ENCODE data around the gene RAB14. TPM values are rescaled to one million over a fixed set of nuclear protein-coding genes. Genes with fewer than 3 reads are reported as not detected.

RAB14 gene
- polyA plus RNA-seq, 1 of the 3 experiments (the other 2 are of a cell fraction) = 17.4 TPM

- H3K9me3 ChIP-seq = no peaks in the 10 kb centered on the region
- no peaks in the 10 kb centered on the region for H3K9me2 ChIP-seq
- no peaks in the 10 kb centered on the region for H3K27me3 ChIP-seq (ENCODE audit: insufficient read depth)
- H4K20me1 ChIP-seq (ENCODE audit: insufficient read depth) = peaks cover 58% of the 10 kb centered on the region
- POLR2A ChIA-PET = no interaction called here
- 95% methylated on average over 4 of the region's 4 CpGs for WGBS (ENCODE audit: low lambda C conversion rate)
- no peak overlapping the region for H2AFZ ChIP-seq (ENCODE audit: low read depth)
- H3K79me2 ChIP-seq (ENCODE audit: insufficient read depth) = peaks cover 96% of the 10 kb centered on the region
- H3K27ac ChIP-seq (ENCODE audit: low read depth in 2 of 2, low read length in 1 of 2) = no peak overlapping the region
- no peak for DNase-seq
- TF ChIP-seq RXRA (IDR thresholded peaks at IDR 0.05; ENCODE audit: borderline replicate concordance, low read depth) = no peak
- no peak for TF ChIP-seq EZH2phosphoT487 (IDR thresholded peaks at IDR 0.05; ENCODE audit: borderline replicate concordance, low read depth)
- no peak for TF ChIP-seq USF2 (IDR thresholded peaks at IDR 0.05; ENCODE audit: borderline replicate concordance, low read depth, low read length)
- TF ChIP-seq NRF1 (IDR thresholded peaks at IDR 0.05; ENCODE audit: low read depth, low read length) = no peak
- TF ChIP-seq CHD2 (IDR thresholded peaks at IDR 0.05; ENCODE audit: low read length, partially characterized antibody) = no peak
- CTCF ChIA-PET = interaction anchor here (1.1 to 3.5 kb wide), 4 partner anchors 16 to 134 kb away, joined by 4 to 9 read pairs (median 5); partner anchors contain the start of gene RAB14
- H3K36me3 ChIP-seq (replicated peaks in 1 of 2; ENCODE audit: control insufficient read depth in 1 of 2, insufficient read depth in 2 of 2, low read length in 1 of 2) = peaks cover 50 to 57% of the 10 kb centered on the region in 2 experiments
- no peak overlapping the region for H3K4me2 ChIP-seq
- no peak overlapping the region for H3K4me3 ChIP-seq (ENCODE audit: low read depth in 2 of 2, low read length in 1 of 2)
- peaks cover 8% of the 10 kb centered on the region for H3F3A ChIP-seq (replicated peaks; ENCODE audit: insufficient read depth)
- peaks cover 0 to 6% of the 10 kb centered on the region in 2 experiments; a peak in 1 of 4 replicates for H3K4me1 ChIP-seq (ENCODE audit: control insufficient read depth in 1 of 2, insufficient read depth in 2 of 2, low read depth in 1 of 2, low read length in 1 of 2)
- no peak overlapping the region for H3K9ac ChIP-seq
Observed at GRCh38 chr9:121185774-121186403, 15.8 kb downstream of the RAB14 start.

GRCh38 chr9:121185178-121185745, 16.4 kb downstream of the RAB14 start:
- Histone ChIP-seq H3K4me2 (no peak overlapping the region), H3K79me2 (ENCODE audit: insufficient read depth) (peaks cover 96% of the 10 kb centered on the region), H3K9me3 (no peaks in the 10 kb centered on the region), H3F3A (replicated peaks; ENCODE audit: insufficient read depth) (peaks cover 3% of the 10 kb centered on the region), H3K9me2 (no peaks in the 10 kb centered on the region), H3K4me1 (ENCODE audit: control insufficient read depth in 1 of 2, insufficient read depth in 2 of 2, low read depth in 1 of 2, low read length in 1 of 2) (peaks cover 0 to 6% of the 10 kb centered on the region in 2 experiments; a peak in 1 of 4 replicates), H3K36me3 (replicated peaks in 1 of 2; ENCODE audit: control insufficient read depth in 1 of 2, insufficient read depth in 2 of 2, low read length in 1 of 2) (peaks cover 49 to 62% of the 10 kb centered on the region in 2 experiments), H3K4me3 (ENCODE audit: low read depth in 2 of 2, low read length in 1 of 2) (no peak overlapping the region), H3K27me3 (ENCODE audit: insufficient read depth) (no peaks in the 10 kb centered on the region), H4K20me1 (ENCODE audit: insufficient read depth) (peaks cover 52% of the 10 kb centered on the region), H3K27ac (ENCODE audit: low read depth in 2 of 2, low read length in 1 of 2) (no peak overlapping the region), H2AFZ (ENCODE audit: low read depth) (no peak overlapping the region), H3K9ac (no peak overlapping the region)
- DNase-seq = no peak
- WGBS (ENCODE audit: low lambda C conversion rate) = 96% methylated on average over 3 of the region's 3 CpGs
- POLR2A ChIA-PET = no interaction called here
- TF ChIP-seq CHD2 (IDR thresholded peaks at IDR 0.05; ENCODE audit: low read length, partially characterized antibody) (no peak), GABPA (IDR thresholded peaks at IDR 0.05; ENCODE audit: low read depth) (no peak), RFX5 (IDR thresholded peaks at IDR 0.05; ENCODE audit: low read length) (no peak), FOXJ3 (CRISPR knock-in tag; IDR thresholded peaks at IDR 0.05) (no peak)
- CTCF ChIA-PET = interaction anchor here (1.2 to 3.5 kb wide), 3 partner anchors 17 to 135 kb away, joined by 4 to 9 read pairs (median 5); partner anchors contain the start of gene RAB14

GRCh38 chr9:121184463-121184862, 17.2 kb downstream of the RAB14 start:
- peaks cover 47% of the 10 kb centered on the region for H4K20me1 ChIP-seq (ENCODE audit: insufficient read depth)
- H2AFZ ChIP-seq (ENCODE audit: low read depth) = no peak overlapping the region
- H3F3A ChIP-seq (replicated peaks; ENCODE audit: insufficient read depth) = no peaks in the 10 kb centered on the region
- H3K36me3 ChIP-seq (replicated peaks in 1 of 2; ENCODE audit: control insufficient read depth in 1 of 2, insufficient read depth in 2 of 2, low read length in 1 of 2) = peaks cover 55 to 67% of the 10 kb centered on the region in 2 experiments
- ChIA-PET CTCF (interaction anchor here (0.8 to 3.5 kb wide), 2 partner anchors 15 to 28 kb away, joined by 3 to 9 read pairs; no protein-coding TSS in a partner anchor), POLR2A (no interaction called here)
- H3K27ac ChIP-seq (ENCODE audit: low read depth in 2 of 2, low read length in 1 of 2) = no peak overlapping the region
- peaks cover 92% of the 10 kb centered on the region for H3K79me2 ChIP-seq (ENCODE audit: insufficient read depth)
- no peak overlapping the region for H3K9ac ChIP-seq
- H3K4me2 ChIP-seq = no peak overlapping the region
- no peaks in the 10 kb centered on the region for H3K9me2 ChIP-seq
- H3K27me3 ChIP-seq (ENCODE audit: insufficient read depth) = no peaks in the 10 kb centered on the region
- DNase-seq = no peak
- no peaks in the 10 kb centered on the region for H3K9me3 ChIP-seq
- TF ChIP-seq USF1 (IDR thresholded peaks at IDR 0.05; ENCODE audit: borderline replicate concordance, low read depth) (no peak), FOXM1 (IDR thresholded peaks at IDR 0.05; ENCODE audit: low read depth) (no peak), RXRA (IDR thresholded peaks at IDR 0.05; ENCODE audit: borderline replicate concordance, low read depth) (no peak), CHD2 (IDR thresholded peaks at IDR 0.05; ENCODE audit: low read length, partially characterized antibody) (no peak), SIN3A (IDR thresholded peaks at IDR 0.05; ENCODE audit: borderline replicate concordance, low read depth, low read length) (no peak)
- H3K4me3 ChIP-seq (ENCODE audit: low read depth in 2 of 2, low read length in 1 of 2) = no peak overlapping the region
- peaks cover 0 to 6% of the 10 kb centered on the region in 2 experiments; a peak in 1 of 4 replicates for H3K4me1 ChIP-seq (ENCODE audit: control insufficient read depth in 1 of 2, insufficient read depth in 2 of 2, low read depth in 1 of 2, low read length in 1 of 2)

Measured in SK-N-SH (cell line).